HCT116 (cell line): ENCODE results near the gene CCDC187.

Experiments used
- CBX3 ChIP-seq: IDR thresholded peaks from 2 replicates; pipeline ENCODE4 v1.6.1; 2012; ENCODE audit warnings: low read depth
- CTCF ChIP-seq, 3 experiments: fragments of 200-600 bp in 1 of 3; sonication (generic) in 1 of 3; IDR thresholded peaks in 2 of 3; conservative IDR thresholded peaks in 1 of 3; 2 replicates each; pipeline ENCODE4 v1.5.1; 2012 to 2017; ENCODE audit warnings: low read depth in 2 of 3, low read length in 2 of 3, antibody characterized with exemption in 1 of 3, borderline replicate concordance in 1 of 3, control low read depth in 1 of 3, mild to moderate bottlenecking in 1 of 3, mixed read lengths in 1 of 3, mixed run types in 1 of 3, moderate library complexity in 1 of 3; ENCODE audit not compliant: insufficient read depth in 1 of 3
- EZH2 ChIP-seq: fragments of 200-600 bp; sonication (generic); IDR thresholded peaks from 2 replicates; pipeline ENCODE4 v1.6.1; 2017; ENCODE audit warnings: antibody characterized with exemption, mixed run types
- EZH2phosphoT487 ChIP-seq: fragments of 200-600 bp; IDR thresholded peaks from 2 replicates; pipeline ENCODE4 v1.6.1; 2018; ENCODE audit warnings: antibody characterized with exemption, borderline replicate concordance
- POLR2A ChIP-seq: IDR thresholded peaks from 2 replicates; pipeline ENCODE4 v1.7.0; 2011; ENCODE audit warnings: borderline replicate concordance; ENCODE audit not compliant: insufficient read depth, insufficient read length; ENCODE audit errors: extremely low read depth
- POLR2AphosphoS5 ChIP-seq: IDR thresholded peaks from 2 replicates; pipeline ENCODE4 v1.6.1; 2011; ENCODE audit warnings: mild to moderate bottlenecking, low read depth, low read length, moderate library complexity
- RAD21 ChIP-seq: IDR thresholded peaks from 2 replicates; pipeline ENCODE4 v1.6.1; 2012; ENCODE audit warnings: low read depth, mild to moderate bottlenecking
- REST ChIP-seq: IDR thresholded peaks from 2 replicates; pipeline ENCODE4 v1.6.1; 2012; ENCODE audit warnings: low read depth
- SP1 ChIP-seq: IDR thresholded peaks from 2 replicates; pipeline ENCODE4 v1.6.1; 2012; ENCODE audit warnings: low read depth
- YY1 ChIP-seq: IDR thresholded peaks from 2 replicates; pipeline ENCODE4 v1.6.1; 2011; ENCODE audit warnings: low read length, low read depth, moderate library complexity, mild to moderate bottlenecking; ENCODE audit not compliant: insufficient replicate concordance; ENCODE audit errors: extremely low read depth

- no peak for TF ChIP-seq CTCF (IDR thresholded peaks at IDR 0.05 in 2 of 3, conservative IDR thresholded peaks at IDR 0.05 in 1 of 3; ENCODE audit: borderline replicate concordance in 1 of 3, insufficient read depth in 1 of 3, low read depth in 2 of 3, low read length in 2 of 3)
- TF ChIP-seq RAD21, result no peak
- TF ChIP-seq EZH2, result no peak
- TF ChIP-seq CBX3, result no peak
- no peak for TF ChIP-seq POLR2A
- TF ChIP-seq POLR2AphosphoS5, result no peak
- TF ChIP-seq REST, result no peak
- no peak for TF ChIP-seq SP1
- no peak for TF ChIP-seq EZH2phosphoT487
- TF ChIP-seq YY1, result no peak
These were observed 4.8 kb downstream of the CCDC187 start for GRCh38 chr9:136299116-136299515.
